Suppressor macrophage treated with lipopolysaccharide for 1 hour (primary cell): ENCODE data around the gene HOXA2.

Experiments
- DNase-seq, 3 donors: peaks; one replicate each; pipeline ENCODE4 v3.0.0-alpha.2; 2020 to 2022

Gene HOXA2

GRCh38 chr7:27102581-27103442 is at the start of gene HOXA2:
HOXA2 (minus strand) TSS chr7:27102683; CDS start chr7:27102500, 183 bp downstream.
- DNase-seq: peak in 1 of 3 donors; percentile 22

- no peak for DNase-seq
These were observed 49.0 kb upstream of the HOXA2 start for GRCh38 chr7:27151341-27151930.

- peak; percentile 79 to 90 (median 87) for DNase-seq
These were observed 48.3 kb upstream of the HOXA2 start for GRCh38 chr7:27150568-27151340.

GRCh38 chr7:27149842-27150567 is 47.5 kb upstream of the HOXA2 start:
- DNase-seq: no peak

GRCh38 chr7:27148756-27149641 is 46.5 kb upstream of the HOXA2 start:
- no peak for DNase-seq

GRCh38 chr7:27148031-27148755 is 45.7 kb upstream of the HOXA2 start:
- DNase-seq: no peak

GRCh38 chr7:27147199-27148030 is 44.9 kb upstream of the HOXA2 start, which contains the start of gene HOXA6:
HOXA6 (minus strand) TSS chr7:27147774; CDS start chr7:27147749, 25 bp downstream.
- peak in 1 of 3 donors; percentile 57 for DNase-seq

- DNase-seq: no peak
These were observed 44.2 kb upstream of the HOXA2 start for GRCh38 chr7:27146491-27147198.

- no peak for DNase-seq
These were observed 43.5 kb upstream of the HOXA2 start for GRCh38 chr7:27145914-27146412.

GRCh38 chr7:27145165-27145913 is 42.9 kb upstream of the HOXA2 start:
- no peak for DNase-seq

GRCh38 chr7:27144781-27145164 is 42.3 kb upstream of the HOXA2 start:
- no peak for DNase-seq

GRCh38 chr7:27143950-27144780 is 41.7 kb upstream of the HOXA2 start:
- DNase-seq: no peak

GRCh38 chr7:27143023-27143949 is 40.8 kb upstream of the HOXA2 start, which contains the start of gene HOXA5:
HOXA5 (minus strand) TSS chr7:27143681; CDS start chr7:27143607, 74 bp downstream.
- DNase-seq: peak; percentile 63 to 77 (median 73)

GRCh38 chr7:27142580-27143022 is 40.1 kb upstream of the HOXA2 start:
- no peak for DNase-seq

GRCh38 chr7:27141923-27142579 is 39.6 kb upstream of the HOXA2 start:
- DNase-seq: peak in 1 of 3 donors; percentile 24
